HEK293 (cell line): ENCODE results near the gene SCAND1.

ENCODE experiments used
- BCL6B ChIP-seq: fragments of 450-650 bp; formaldehyde crosslinking; IDR thresholded peaks from 2 replicates; pipeline ENCODE4 v1.5.1; 2017; ENCODE audit warnings: missing biosample characterization, missing genetic modification characterization
- CTCF ChIP-seq: fragments of 450-650 bp; formaldehyde crosslinking; IDR thresholded peaks from 2 replicates; pipeline ENCODE4 v1.5.1; 2016; ENCODE audit warnings: missing biosample characterization, missing genetic modification characterization
- RBAK ChIP-seq: fragments of 450-650 bp; formaldehyde crosslinking; IDR thresholded peaks from 2 replicates; pipeline ENCODE4 v1.5.1; 2016; ENCODE audit warnings: missing biosample characterization, missing genetic modification characterization
- ZNF121 ChIP-seq: fragments of 450-650 bp; formaldehyde crosslinking; IDR thresholded peaks from 2 replicates; pipeline ENCODE4 v1.5.1; 2016; ENCODE audit warnings: missing biosample characterization, missing genetic modification characterization
- ZNF423 ChIP-seq: fragments of 450-650 bp; formaldehyde crosslinking; IDR thresholded peaks from 2 replicates; pipeline ENCODE4 v1.5.1; 2016; ENCODE audit warnings: missing biosample characterization, missing genetic modification characterization
- ZNF830 ChIP-seq: fragments of 450-650 bp; IDR thresholded peaks from 2 replicates; pipeline ENCODE4 v1.5.0; 2018; ENCODE audit warnings: missing biosample characterization, missing genetic modification characterization, low read depth, mild to moderate bottlenecking, moderate library complexity

- TF ChIP-seq RBAK (tag by site-specific recombination) (no peak), ZNF121 (tag by site-specific recombination) (no peak), ZNF830 (no peak), CTCF (tag by site-specific recombination) (no peak), BCL6B (no peak), ZNF423 (tag by site-specific recombination) (no peak)
Measured at GRCh38 chr20:35920523-35920922, 33.8 kb downstream of the SCAND1 start.
